Stimulated activated memory B cell treated with anti-CD40 and anti-IgM and Interleukin-4, amounts not matched to agents 10 μg/mL and 1 μg/mL and 100 μg/mL, for 72 hours (primary cell): ENCODE data around the gene CLEC4F.
A peak's percentile ranks its signal among the peaks of the same experiment; 100 is the strongest.

Source experiments
- ATAC-seq: fragments of 150-1000 bp; cut with Tn5 transposase; 2 replicates; pipeline ENCODE4 v1.10.0; 2021
- H3K27ac Mint-ChIP-seq: one replicate; pipeline ENCODE4 v1.8.0; 2022; ENCODE audit warnings: mild to moderate bottlenecking, mixed read lengths
- H3K27me3 Mint-ChIP-seq: one replicate; pipeline ENCODE4 v1.8.0; 2022; ENCODE audit warnings: mixed read lengths
- H3K36me3 Mint-ChIP-seq: one replicate; pipeline ENCODE4 v1.8.0; 2022; ENCODE audit warnings: mixed read lengths
- H3K4me1 Mint-ChIP-seq: one replicate; pipeline ENCODE4 v1.8.0; 2022; ENCODE audit warnings: mixed read lengths
- H3K4me3 Mint-ChIP-seq: one replicate; pipeline ENCODE4 v1.8.0; 2022; ENCODE audit warnings: mild to moderate bottlenecking, moderate library complexity, mixed read lengths
- H3K9me3 Mint-ChIP-seq: one replicate; pipeline ENCODE4 v1.8.0; 2022; ENCODE audit warnings: mixed read lengths

The CLEC4F gene

GRCh38 chr2:70832386-70832785 is 12.0 kb upstream of the CLEC4F start:
- Mint-ChIP-seq H3K4me3 (no peak overlapping the region), H3K36me3 (no peaks in the 10 kb centered on the region), H3K4me1 (no peaks in the 10 kb centered on the region), H3K27me3 (peaks cover 26% of the 10 kb centered on the region), H3K9me3 (no peaks in the 10 kb centered on the region), H3K27ac (no peak overlapping the region)
- ATAC-seq, result no peak

- Mint-ChIP-seq H3K27ac (no peak overlapping the region), H3K9me3 (no peaks in the 10 kb centered on the region), H3K27me3 (peaks cover 31% of the 10 kb centered on the region), H3K4me1 (no peaks in the 10 kb centered on the region), H3K36me3 (no peaks in the 10 kb centered on the region), H3K4me3 (no peak overlapping the region)
- no peak for ATAC-seq
Measured at GRCh38 chr2:70831861-70832260, 11.5 kb upstream of the CLEC4F start.

- H3K4me3 Mint-ChIP-seq, result no peak overlapping the region
- no peak overlapping the region for H3K27ac Mint-ChIP-seq
- no peaks in the 10 kb centered on the region for H3K36me3 Mint-ChIP-seq
- peaks cover 37% of the 10 kb centered on the region for H3K27me3 Mint-ChIP-seq
- no peak for ATAC-seq
- H3K9me3 Mint-ChIP-seq, result no peaks in the 10 kb centered on the region
- no peaks in the 10 kb centered on the region for H3K4me1 Mint-ChIP-seq
Measured at GRCh38 chr2:70830366-70830765, 10.0 kb upstream of the CLEC4F start.

- Mint-ChIP-seq H3K4me1 (no peaks in the 10 kb centered on the region), H3K36me3 (no peaks in the 10 kb centered on the region), H3K27me3 (peaks cover 37% of the 10 kb centered on the region), H3K27ac (no peak overlapping the region), H3K9me3 (no peaks in the 10 kb centered on the region), H3K4me3 (no peak overlapping the region)
- no peak for ATAC-seq
Measured at GRCh38 chr2:70829916-70830315, 9.5 kb upstream of the CLEC4F start.

GRCh38 chr2:70828914-70829824 is 8.8 kb upstream of the CLEC4F start:
- Mint-ChIP-seq H3K9me3 (no peaks in the 10 kb centered on the region), H3K27me3 (peaks cover 37% of the 10 kb centered on the region), H3K36me3 (no peaks in the 10 kb centered on the region), H3K27ac (no peak overlapping the region), H3K4me1 (no peaks in the 10 kb centered on the region), H3K4me3 (no peak overlapping the region)
- no peak for ATAC-seq

- Mint-ChIP-seq H3K4me3 (no peak overlapping the region), H3K4me1 (no peaks in the 10 kb centered on the region), H3K9me3 (no peaks in the 10 kb centered on the region), H3K27me3 (peaks cover 37% of the 10 kb centered on the region), H3K36me3 (no peaks in the 10 kb centered on the region), H3K27ac (no peak overlapping the region)
- ATAC-seq, result no peak
Measured at GRCh38 chr2:70828115-70828514, 7.7 kb upstream of the CLEC4F start.

GRCh38 chr2:70827388-70827787 is 7.0 kb upstream of the CLEC4F start:
- no peak for ATAC-seq
- Mint-ChIP-seq H3K27me3 (peaks cover 37% of the 10 kb centered on the region), H3K36me3 (no peaks in the 10 kb centered on the region), H3K4me3 (no peak overlapping the region), H3K27ac (no peak overlapping the region), H3K9me3 (no peaks in the 10 kb centered on the region), H3K4me1 (no peaks in the 10 kb centered on the region)

GRCh38 chr2:70826696-70827350 is 6.4 kb upstream of the CLEC4F start:
- ATAC-seq, result no peak
- H3K4me3 Mint-ChIP-seq, result no peak overlapping the region
- no peak overlapping the region for H3K27ac Mint-ChIP-seq
- peaks cover 37% of the 10 kb centered on the region for H3K27me3 Mint-ChIP-seq
- H3K4me1 Mint-ChIP-seq, result no peaks in the 10 kb centered on the region
- H3K36me3 Mint-ChIP-seq, result no peaks in the 10 kb centered on the region
- no peaks in the 10 kb centered on the region for H3K9me3 Mint-ChIP-seq

GRCh38 chr2:70823249-70823648 is 2.9 kb upstream of the CLEC4F start:
- Mint-ChIP-seq H3K27me3 (peaks cover 50% of the 10 kb centered on the region), H3K9me3 (no peaks in the 10 kb centered on the region), H3K4me3 (no peak overlapping the region), H3K4me1 (no peaks in the 10 kb centered on the region), H3K36me3 (no peaks in the 10 kb centered on the region), H3K27ac (no peak overlapping the region)
- ATAC-seq, result no peak

- no peak for ATAC-seq
- no peaks in the 10 kb centered on the region for H3K4me1 Mint-ChIP-seq
- H3K27ac Mint-ChIP-seq, result no peak overlapping the region
- H3K27me3 Mint-ChIP-seq, result peaks cover 53% of the 10 kb centered on the region
- H3K9me3 Mint-ChIP-seq, result no peaks in the 10 kb centered on the region
- H3K4me3 Mint-ChIP-seq, result no peak overlapping the region
- H3K36me3 Mint-ChIP-seq, result no peaks in the 10 kb centered on the region
Measured at GRCh38 chr2:70822843-70823242, 2.4 kb upstream of the CLEC4F start.

- no peaks in the 10 kb centered on the region for H3K9me3 Mint-ChIP-seq
- no peaks in the 10 kb centered on the region for H3K36me3 Mint-ChIP-seq
- H3K4me3 Mint-ChIP-seq, result no peak overlapping the region
- ATAC-seq, result no peak
- H3K27ac Mint-ChIP-seq, result no peak overlapping the region
- peaks cover 54% of the 10 kb centered on the region for H3K27me3 Mint-ChIP-seq
- H3K4me1 Mint-ChIP-seq, result no peaks in the 10 kb centered on the region
Measured at GRCh38 chr2:70817284-70817954, 3.0 kb downstream of the CLEC4F start.

GRCh38 chr2:70816726-70817125 is 3.7 kb downstream of the CLEC4F start:
- H3K4me1 Mint-ChIP-seq, result no peaks in the 10 kb centered on the region
- ATAC-seq, result no peak
- H3K27ac Mint-ChIP-seq, result no peak overlapping the region
- no peaks in the 10 kb centered on the region for H3K36me3 Mint-ChIP-seq
- H3K4me3 Mint-ChIP-seq, result no peak overlapping the region
- no peaks in the 10 kb centered on the region for H3K9me3 Mint-ChIP-seq
- H3K27me3 Mint-ChIP-seq, result peaks cover 54% of the 10 kb centered on the region

GRCh38 chr2:70808983-70809958 is 11.1 kb downstream of the CLEC4F start:
- no peak overlapping the region for H3K27ac Mint-ChIP-seq
- H3K4me3 Mint-ChIP-seq, result no peak overlapping the region
- no peaks in the 10 kb centered on the region for H3K36me3 Mint-ChIP-seq
- peak; percentile 39 for ATAC-seq
- H3K9me3 Mint-ChIP-seq, result no peaks in the 10 kb centered on the region
- H3K4me1 Mint-ChIP-seq, result no peaks in the 10 kb centered on the region
- H3K27me3 Mint-ChIP-seq, result no peaks in the 10 kb centered on the region

- H3K27ac Mint-ChIP-seq, result no peak overlapping the region
- no peak overlapping the region for H3K4me3 Mint-ChIP-seq
Measured at GRCh38 chr2:70807828-70808118, 12.6 kb downstream of the CLEC4F start.

More at GRCh38 chr2:70807828-70808118, 12.6 kb downstream of the CLEC4F start:
- ATAC-seq, result no peak
- Mint-ChIP-seq H3K27me3 (no peaks in the 10 kb centered on the region), H3K4me1 (peaks cover 6% of the 10 kb centered on the region), H3K36me3 (no peaks in the 10 kb centered on the region), H3K9me3 (no peaks in the 10 kb centered on the region)
